Astrocyte of the cerebellum (primary cell): ENCODE data around the gene INPP5A.

Source experiments
- DNase-seq: peaks from one replicate; pipeline ENCODE4 v3.0.0-alpha.2; 2011; ENCODE audit warnings: low read depth
- H3K4me3 ChIP-seq: 2 replicates; pipeline ENCODE4 v1.5.1; 2011; ENCODE audit warnings: mild to moderate bottlenecking, low read depth, low read length, moderate library complexity
- in situ Hi-C: cut with HindIII; loops from 2 replicates; pipeline ENCODE4 v1.10.0; 2017; ENCODE audit warnings: low sequenced_read_pairs
- TF ChIP-seq, protein P1 (sequence below): IDR thresholded peaks from 2 replicates; pipeline ENCODE4 v1.5.1; 2012; ENCODE audit warnings: low read length, low read depth, moderate library complexity, mild to moderate bottlenecking; ENCODE audit errors: missing control alignments

INPP5A gene

DNA sequence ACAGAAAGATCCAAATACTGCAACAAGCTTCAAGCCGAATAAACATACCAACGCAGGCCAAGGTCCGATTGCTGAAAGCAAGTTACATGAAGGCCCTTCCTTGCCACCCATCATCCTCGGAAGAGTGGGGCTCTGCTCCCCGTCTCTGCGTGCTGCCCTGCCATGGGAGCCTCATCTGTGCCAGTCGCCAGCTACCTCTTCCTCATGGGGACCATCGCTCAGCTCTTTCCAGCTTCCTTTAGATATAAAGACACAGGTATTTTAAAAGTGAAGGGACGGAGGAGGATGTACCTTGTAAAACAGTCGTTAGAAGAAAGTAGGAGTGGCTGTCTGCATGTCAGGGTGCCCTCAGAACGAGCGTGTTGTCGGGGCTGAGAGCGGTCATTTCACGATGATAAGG, 114.9 kb downstream of the INPP5A start:
- in situ Hi-C loops = loop anchor here (10.0 kb wide), 2 partner anchors 272 to 418 kb away; no protein-coding TSS in a partner anchor
- TF ChIP-seq, protein P1, sequence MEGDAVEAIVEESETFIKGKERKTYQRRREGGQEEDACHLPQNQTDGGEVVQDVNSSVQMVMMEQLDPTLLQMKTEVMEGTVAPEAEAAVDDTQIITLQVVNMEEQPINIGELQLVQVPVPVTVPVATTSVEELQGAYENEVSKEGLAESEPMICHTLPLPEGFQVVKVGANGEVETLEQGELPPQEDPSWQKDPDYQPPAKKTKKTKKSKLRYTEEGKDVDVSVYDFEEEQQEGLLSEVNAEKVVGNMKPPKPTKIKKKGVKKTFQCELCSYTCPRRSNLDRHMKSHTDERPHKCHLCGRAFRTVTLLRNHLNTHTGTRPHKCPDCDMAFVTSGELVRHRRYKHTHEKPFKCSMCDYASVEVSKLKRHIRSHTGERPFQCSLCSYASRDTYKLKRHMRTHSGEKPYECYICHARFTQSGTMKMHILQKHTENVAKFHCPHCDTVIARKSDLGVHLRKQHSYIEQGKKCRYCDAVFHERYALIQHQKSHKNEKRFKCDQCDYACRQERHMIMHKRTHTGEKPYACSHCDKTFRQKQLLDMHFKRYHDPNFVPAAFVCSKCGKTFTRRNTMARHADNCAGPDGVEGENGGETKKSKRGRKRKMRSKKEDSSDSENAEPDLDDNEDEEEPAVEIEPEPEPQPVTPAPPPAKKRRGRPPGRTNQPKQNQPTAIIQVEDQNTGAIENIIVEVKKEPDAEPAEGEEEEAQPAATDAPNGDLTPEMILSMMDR = no peak

DNA sequence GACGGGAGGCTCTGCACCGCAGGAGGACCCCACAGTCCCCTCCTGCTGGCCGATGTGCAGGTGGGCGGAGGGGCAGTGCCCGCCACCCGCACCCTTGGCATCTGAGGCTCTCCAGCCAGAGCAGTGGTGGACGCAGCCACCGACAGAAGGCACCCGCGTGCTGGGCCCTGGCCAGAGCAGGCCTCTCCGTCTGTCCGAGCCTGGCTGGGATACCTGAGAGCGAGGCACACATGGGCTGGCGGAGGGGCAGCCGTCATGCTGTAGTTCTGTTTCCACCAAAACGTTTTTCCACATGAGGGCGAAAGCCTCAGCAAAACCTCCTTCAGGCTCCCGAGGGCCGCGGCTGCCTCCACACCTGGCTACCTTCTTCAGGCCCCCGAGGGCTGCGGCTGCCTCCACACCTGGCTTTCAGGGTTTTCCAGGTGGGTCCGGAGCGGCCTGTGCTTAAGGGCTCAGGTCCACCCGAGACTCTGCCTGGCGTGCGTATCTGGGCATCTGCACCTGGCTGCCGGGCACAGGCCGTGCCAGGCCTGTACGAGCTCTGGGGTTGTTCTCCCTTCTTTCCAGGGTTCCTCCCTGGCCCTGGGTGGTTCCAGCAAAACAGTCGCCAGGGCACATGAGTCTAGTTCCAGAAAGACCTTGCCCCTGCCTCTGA, 115.5 kb downstream of the INPP5A start:
- in situ Hi-C loops = loop anchor here (10.0 kb wide), 2 partner anchors 272 to 418 kb away; no protein-coding TSS in a partner anchor
- DNase-seq = no peak
- TF ChIP-seq, protein P1 = no peak
- no peak overlapping the region for H3K4me3 ChIP-seq

More for the DNA sequence above, 114.9 kb downstream of the INPP5A start:
- no peak overlapping the region for H3K4me3 ChIP-seq
- no peak for DNase-seq

DNA sequence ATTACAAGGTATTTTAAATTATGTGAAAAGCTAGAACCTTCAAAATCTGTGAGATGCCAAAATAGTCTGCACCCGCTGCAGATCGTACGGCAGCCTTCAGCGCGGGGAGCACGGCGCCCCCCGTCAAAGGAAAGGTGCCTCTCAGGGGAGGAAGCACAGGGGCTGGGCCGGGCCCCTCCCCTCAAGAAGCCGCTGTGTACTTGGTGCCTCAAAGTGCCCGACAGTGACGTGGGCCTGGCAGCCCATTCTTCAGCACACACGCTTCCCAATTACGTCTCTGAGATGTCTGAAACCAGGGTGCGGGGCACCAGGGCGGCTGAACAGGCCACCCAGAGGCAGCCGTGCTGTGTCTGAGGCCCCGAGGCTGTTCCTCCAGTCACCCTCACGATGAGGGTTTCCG, 116.1 kb downstream of the INPP5A start:
- in situ Hi-C loops = loop anchor here (10.0 kb wide), 2 partner anchors 271 to 419 kb away; no protein-coding TSS in a partner anchor
- DNase-seq = no peak
- TF ChIP-seq, protein P1 = no peak
- no peak overlapping the region for H3K4me3 ChIP-seq

DNA sequence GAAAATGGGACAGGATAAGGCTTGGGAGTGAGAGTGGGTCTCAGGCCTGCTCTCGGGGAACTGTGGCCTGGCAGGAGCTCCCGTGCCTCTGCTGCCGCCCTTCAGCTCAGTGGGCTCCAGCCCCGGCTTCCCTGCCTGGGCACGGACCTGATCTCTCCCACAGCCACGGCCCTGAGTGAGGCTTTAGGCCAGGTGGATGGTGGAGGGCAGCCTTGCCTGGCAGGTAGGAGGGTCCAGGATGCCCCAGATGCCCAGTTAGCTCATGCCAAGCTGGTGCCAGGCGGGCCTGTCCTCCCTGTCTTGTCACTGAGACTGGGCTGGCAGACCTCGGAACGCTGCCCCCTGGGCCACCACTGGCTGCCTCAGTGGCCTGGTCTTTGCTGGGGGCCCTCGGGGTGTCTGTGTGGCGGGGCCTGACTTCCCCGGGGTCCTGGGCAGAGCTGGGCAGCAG, 116.6 kb downstream of the INPP5A start:
- DNase-seq = no peak
- in situ Hi-C loops = loop anchor here (10.0 kb wide), 2 partner anchors 271 to 419 kb away; no protein-coding TSS in a partner anchor

DNA sequence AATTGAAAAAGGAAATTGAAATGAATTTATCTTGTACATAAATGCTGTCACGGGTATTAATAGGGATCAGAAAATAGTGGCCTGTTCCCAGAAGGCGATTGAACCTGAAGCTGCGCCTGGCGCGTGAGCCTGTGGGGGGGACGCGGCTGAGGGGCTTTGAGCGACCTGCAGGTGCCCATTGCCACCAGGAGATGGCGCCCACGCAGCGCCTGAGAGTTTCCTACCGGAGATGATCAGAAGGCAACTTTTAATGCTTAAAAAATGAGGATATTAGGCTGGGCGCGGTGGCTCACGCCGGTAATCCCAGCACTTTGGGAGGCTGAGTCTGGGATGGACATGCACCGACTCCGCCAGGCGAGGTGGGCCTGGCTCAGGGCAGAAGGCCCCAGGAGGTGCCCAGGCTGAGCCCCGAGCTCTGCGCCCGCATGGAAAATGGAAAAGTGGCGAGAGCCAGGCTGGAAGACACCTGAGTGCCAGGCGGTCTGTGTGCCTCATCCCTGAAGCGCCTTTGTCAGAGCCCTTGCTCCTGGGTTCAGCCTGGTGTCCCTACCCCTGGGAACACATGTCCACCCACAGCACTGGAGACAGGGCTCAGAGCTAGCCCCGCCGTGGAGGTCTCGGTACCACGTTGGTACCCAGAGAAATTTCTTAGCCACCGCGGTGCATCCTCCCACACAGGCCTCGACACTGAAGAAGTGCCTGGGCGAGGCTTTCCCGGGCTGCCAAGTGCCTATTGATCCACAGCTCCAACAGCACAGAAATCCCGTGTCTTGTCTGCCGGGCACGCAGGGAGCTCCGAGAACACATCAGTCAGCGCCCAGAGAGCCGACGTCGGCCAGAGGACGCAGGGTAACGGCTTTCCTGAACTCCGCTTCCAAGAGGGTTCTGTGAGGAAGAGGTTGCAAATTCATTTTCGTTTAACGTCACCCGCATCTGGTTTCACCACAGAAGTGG, 117.4 kb downstream of the INPP5A start:
- in situ Hi-C loops = loop anchor here (5.0 to 10.0 kb wide), 4 partner anchors 43 to 420 kb away; no protein-coding TSS in a partner anchor
- peak; percentile 33 for DNase-seq
- TF ChIP-seq, protein P1 = peak; percentile 96
- H3K4me3 ChIP-seq = no peak overlapping the region

More for the DNA sequence above, 116.6 kb downstream of the INPP5A start:
- TF ChIP-seq, protein P1 = no peak
- no peak overlapping the region for H3K4me3 ChIP-seq

DNA sequence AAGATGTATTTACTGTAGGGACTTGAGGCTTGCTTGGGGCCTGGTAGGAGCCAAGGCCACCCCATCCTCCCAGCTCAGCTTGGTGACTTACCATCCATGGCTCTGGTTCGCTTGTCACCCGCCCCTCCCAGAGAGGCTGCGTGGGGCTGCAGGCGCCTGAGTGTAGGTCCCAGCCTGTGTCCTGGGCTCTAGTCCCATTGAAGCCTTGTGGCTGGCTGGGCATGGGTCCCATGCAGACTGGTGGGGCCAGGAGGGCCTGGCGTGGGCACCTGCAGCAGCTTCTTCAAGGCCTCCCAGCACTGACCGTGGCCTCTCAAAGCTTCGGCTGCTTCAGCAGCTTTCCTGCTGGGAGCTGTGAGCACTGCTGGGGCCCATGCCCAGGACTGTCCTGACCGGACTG, 118.1 kb downstream of the INPP5A start:
- no peak for DNase-seq
- in situ Hi-C loops = loop anchor here (5.0 to 10.0 kb wide), 4 partner anchors 43 to 421 kb away; no protein-coding TSS in a partner anchor
- TF ChIP-seq, protein P1 = no peak

More for the DNA sequence above, 118.1 kb downstream of the INPP5A start:
- no peak overlapping the region for H3K4me3 ChIP-seq
